HEK293 (cell line): ENCODE measurements around the gene ZFPL1.

Experiments
- CTCF ChIA-PET: fragments of 350-600 bp; formaldehyde crosslinking; extraction: SDS; loops from one replicate; lab custom pipeline; 2021; ENCODE audit warnings: antibody characterized with exemption; lab: Yijun Ruan, JAX
- POLR2A ChIA-PET: fragments of 300-600 bp; formaldehyde crosslinking; extraction: SDS; loops from one replicate; lab custom pipeline; 2020; ENCODE audit warnings: antibody characterized with exemption, inconsistent platforms; lab: Yijun Ruan, JAX
- H3K27ac ChIP-seq: fragments of 200-500 bp; sonication (Bioruptor generic); 2 replicates; pipeline ENCODE4 v1.5.1; 2014; ENCODE audit warnings: low read depth, low read length, control low read depth, inconsistent platforms; ENCODE audit errors: extremely low read depth
- H3K36me3 ChIP-seq, 2 experiments: fragments of 200-500 bp in 1 of 2; sonication (Bioruptor generic) in 1 of 2; 1 replicate in 1 of 2; 2 replicates in 1 of 2; pipeline ENCODE4 v1.5.1; 2014 to 2017; ENCODE audit warnings: inconsistent platforms in 2 of 2, low read length in 2 of 2; ENCODE audit not compliant: control insufficient read depth in 2 of 2, insufficient read depth in 1 of 2
- H3K4me1 ChIP-seq: fragments of 200-500 bp; sonication (Bioruptor generic); 2 replicates; pipeline ENCODE4 v1.5.1; 2014; ENCODE audit warnings: mild to moderate bottlenecking, low read length, inconsistent platforms; ENCODE audit not compliant: control insufficient read depth, insufficient read depth
- H3K4me3 ChIP-seq: 2 replicates; pipeline ENCODE4 v1.5.1; 2011; ENCODE audit warnings: low read depth, mild to moderate bottlenecking, control low read depth, low read length, moderate library complexity
- H3K9me3 ChIP-seq: fragments of 200-500 bp; sonication (Bioruptor generic); 2 replicates; pipeline ENCODE4 v1.5.1; 2014; ENCODE audit warnings: low read depth, low read length, inconsistent platforms; ENCODE audit not compliant: control insufficient read depth, insufficient read depth
- EGR2 ChIP-seq: fragments of 450-650 bp; formaldehyde crosslinking; IDR thresholded peaks from 2 replicates; pipeline ENCODE4 v1.5.1; 2016; ENCODE audit warnings: low read depth, missing biosample characterization, missing genetic modification characterization
- ZFHX2 ChIP-seq: fragments of 450-650 bp; formaldehyde crosslinking; conservative IDR thresholded peaks from 2 replicates; pipeline ENCODE4 v1.5.1; 2016; ENCODE audit warnings: missing biosample characterization, missing genetic modification characterization
- ZIC2 ChIP-seq: fragments of 450-650 bp; formaldehyde crosslinking; IDR thresholded peaks from 2 replicates; pipeline ENCODE4 v1.5.1; 2016; ENCODE audit warnings: missing biosample characterization, missing genetic modification characterization
- ZNF169 ChIP-seq: fragments of 450-650 bp; formaldehyde crosslinking; IDR thresholded peaks from 2 replicates; pipeline ENCODE4 v1.5.1; 2016; ENCODE audit warnings: missing biosample characterization, missing genetic modification characterization
- ZNF341 ChIP-seq: fragments of 450-650 bp; formaldehyde crosslinking; IDR thresholded peaks from 2 replicates; pipeline ENCODE4; 2016; ENCODE audit warnings: low read depth, missing biosample characterization, missing genetic modification characterization
- ZNF394 ChIP-seq: fragments of 450-650 bp; formaldehyde crosslinking; IDR thresholded peaks from 2 replicates; pipeline ENCODE4 v1.5.1; 2016; ENCODE audit warnings: missing biosample characterization, missing genetic modification characterization, mild to moderate bottlenecking, moderate library complexity, borderline replicate concordance
- ZNF555 ChIP-seq: fragments of 450-650 bp; formaldehyde crosslinking; conservative IDR thresholded peaks from 2 replicates; pipeline ENCODE4 v1.5.1; 2017; ENCODE audit warnings: missing biosample characterization, mild to moderate bottlenecking, missing genetic modification characterization, inconsistent platforms
- ZNF558 ChIP-seq: fragments of 450-650 bp; formaldehyde crosslinking; IDR thresholded peaks from 2 replicates; pipeline ENCODE4 v1.5.1; 2016; ENCODE audit warnings: missing biosample characterization, missing genetic modification characterization
- ZNF664 ChIP-seq: fragments of 450-650 bp; formaldehyde crosslinking; IDR thresholded peaks from 2 replicates; pipeline ENCODE4 v1.5.1; 2016; ENCODE audit warnings: missing biosample characterization, missing genetic modification characterization
- ZNF670 ChIP-seq: fragments of 450-650 bp; formaldehyde crosslinking; IDR thresholded peaks from 2 replicates; pipeline ENCODE4 v1.5.1; 2016; ENCODE audit warnings: missing biosample characterization, missing genetic modification characterization, low read depth
- ZNF677 ChIP-seq: fragments of 450-650 bp; IDR thresholded peaks from 2 replicates; pipeline ENCODE4 v1.5.0; 2018; ENCODE audit warnings: missing biosample characterization, mild to moderate bottlenecking, missing genetic modification characterization, moderate library complexity
- ZNF791 ChIP-seq: fragments of 450-650 bp; formaldehyde crosslinking; IDR thresholded peaks from 2 replicates; pipeline ENCODE4 v1.5.1; 2016; ENCODE audit warnings: missing biosample characterization, missing genetic modification characterization
- TF ChIP-seq, protein P1 (sequence below): fragments of 450-650 bp; formaldehyde crosslinking; IDR thresholded peaks from 2 replicates; pipeline ENCODE4 v1.5.1; 2016; ENCODE audit warnings: missing biosample characterization, missing genetic modification characterization
- TF ChIP-seq, protein P2 (sequence below): fragments of 450-650 bp; formaldehyde crosslinking; IDR thresholded peaks from 2 replicates; pipeline ENCODE4 v1.5.1; 2016; ENCODE audit warnings: missing biosample characterization, missing genetic modification characterization
- TF ChIP-seq, protein P3 (sequence below): fragments of 450-650 bp; formaldehyde crosslinking; IDR thresholded peaks from 2 replicates; pipeline ENCODE4 v1.5.1; 2016; ENCODE audit warnings: missing biosample characterization, missing genetic modification characterization, low read depth
- TF ChIP-seq, protein P4 (sequence below): fragments of 450-650 bp; formaldehyde crosslinking; IDR thresholded peaks from 2 replicates; pipeline ENCODE4 v1.5.1; 2016; ENCODE audit warnings: missing biosample characterization, missing genetic modification characterization

ZFPL1 gene

DNA sequence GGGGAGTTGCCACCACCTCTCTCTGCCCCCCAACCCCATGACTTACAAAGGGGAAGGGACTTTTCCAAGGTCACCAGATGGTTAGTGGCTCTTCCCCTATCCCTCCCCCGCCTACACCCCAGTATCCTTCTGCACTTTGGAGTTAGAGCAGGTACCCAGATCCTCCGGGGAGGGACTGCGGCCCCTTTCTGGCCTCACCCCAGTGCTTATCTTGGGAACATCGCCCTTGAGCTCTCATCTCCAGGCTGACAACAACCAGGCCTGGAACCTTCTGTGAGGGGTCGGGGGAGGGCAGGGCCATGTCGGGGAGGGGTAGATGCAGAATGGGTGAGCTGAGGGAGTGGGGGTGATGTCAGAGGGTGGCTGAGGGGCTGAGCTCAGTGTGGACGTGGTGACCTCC, 18.2 kb upstream of the ZFPL1 start:
- no peak overlapping the region for H3K4me3 ChIP-seq
- CTCF ChIA-PET, result interaction anchor here (0.8 kb wide), 1 partner anchor 12 kb away, joined by 4 read pairs; no protein-coding TSS in a partner anchor
- POLR2A ChIA-PET, result interaction anchor here (0.5 to 1.8 kb wide), 2 partner anchors 8 to 10 kb away, joined by 5 to 7 read pairs; no protein-coding TSS in a partner anchor
- TF ChIP-seq ZNF341 (tag by site-specific recombination) (0 out of 2 replicates have a peak, but pooled peaks have one; percentile 15), ZNF664 (no peak), ZNF558 (tag by site-specific recombination) (no peak)
- TF ChIP-seq, protein P1, sequence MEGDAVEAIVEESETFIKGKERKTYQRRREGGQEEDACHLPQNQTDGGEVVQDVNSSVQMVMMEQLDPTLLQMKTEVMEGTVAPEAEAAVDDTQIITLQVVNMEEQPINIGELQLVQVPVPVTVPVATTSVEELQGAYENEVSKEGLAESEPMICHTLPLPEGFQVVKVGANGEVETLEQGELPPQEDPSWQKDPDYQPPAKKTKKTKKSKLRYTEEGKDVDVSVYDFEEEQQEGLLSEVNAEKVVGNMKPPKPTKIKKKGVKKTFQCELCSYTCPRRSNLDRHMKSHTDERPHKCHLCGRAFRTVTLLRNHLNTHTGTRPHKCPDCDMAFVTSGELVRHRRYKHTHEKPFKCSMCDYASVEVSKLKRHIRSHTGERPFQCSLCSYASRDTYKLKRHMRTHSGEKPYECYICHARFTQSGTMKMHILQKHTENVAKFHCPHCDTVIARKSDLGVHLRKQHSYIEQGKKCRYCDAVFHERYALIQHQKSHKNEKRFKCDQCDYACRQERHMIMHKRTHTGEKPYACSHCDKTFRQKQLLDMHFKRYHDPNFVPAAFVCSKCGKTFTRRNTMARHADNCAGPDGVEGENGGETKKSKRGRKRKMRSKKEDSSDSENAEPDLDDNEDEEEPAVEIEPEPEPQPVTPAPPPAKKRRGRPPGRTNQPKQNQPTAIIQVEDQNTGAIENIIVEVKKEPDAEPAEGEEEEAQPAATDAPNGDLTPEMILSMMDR (tag by site-specific recombination), result no peak
- no peaks in the 10 kb centered on the region for H3K9me3 ChIP-seq
- H3K27ac ChIP-seq, result no peak overlapping the region
- no peaks in the 10 kb centered on the region for H3K4me1 ChIP-seq
- H3K36me3 ChIP-seq, result no peaks in the 10 kb centered on the region

DNA sequence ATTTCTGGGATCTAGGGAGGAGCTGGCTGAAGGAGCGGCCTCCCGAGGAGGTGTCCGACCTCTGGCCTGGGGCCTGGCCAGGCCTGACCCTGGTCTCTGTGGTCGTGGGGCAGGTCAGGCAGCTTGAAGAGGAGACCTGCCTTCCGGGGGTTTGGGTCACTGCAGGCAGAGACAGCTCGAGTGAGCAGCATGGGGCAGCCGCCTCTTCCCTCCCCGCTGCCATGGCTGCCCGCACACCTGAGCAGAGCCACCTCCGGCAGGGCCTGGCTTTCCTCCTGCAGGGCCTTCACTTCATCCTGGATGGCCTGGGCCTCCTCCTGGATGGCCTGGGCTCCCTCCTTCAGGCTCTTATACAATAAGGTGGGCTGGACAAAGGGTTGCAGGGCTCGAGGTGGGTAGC, 17.7 kb upstream of the ZFPL1 start:
- TF ChIP-seq, protein P2, sequence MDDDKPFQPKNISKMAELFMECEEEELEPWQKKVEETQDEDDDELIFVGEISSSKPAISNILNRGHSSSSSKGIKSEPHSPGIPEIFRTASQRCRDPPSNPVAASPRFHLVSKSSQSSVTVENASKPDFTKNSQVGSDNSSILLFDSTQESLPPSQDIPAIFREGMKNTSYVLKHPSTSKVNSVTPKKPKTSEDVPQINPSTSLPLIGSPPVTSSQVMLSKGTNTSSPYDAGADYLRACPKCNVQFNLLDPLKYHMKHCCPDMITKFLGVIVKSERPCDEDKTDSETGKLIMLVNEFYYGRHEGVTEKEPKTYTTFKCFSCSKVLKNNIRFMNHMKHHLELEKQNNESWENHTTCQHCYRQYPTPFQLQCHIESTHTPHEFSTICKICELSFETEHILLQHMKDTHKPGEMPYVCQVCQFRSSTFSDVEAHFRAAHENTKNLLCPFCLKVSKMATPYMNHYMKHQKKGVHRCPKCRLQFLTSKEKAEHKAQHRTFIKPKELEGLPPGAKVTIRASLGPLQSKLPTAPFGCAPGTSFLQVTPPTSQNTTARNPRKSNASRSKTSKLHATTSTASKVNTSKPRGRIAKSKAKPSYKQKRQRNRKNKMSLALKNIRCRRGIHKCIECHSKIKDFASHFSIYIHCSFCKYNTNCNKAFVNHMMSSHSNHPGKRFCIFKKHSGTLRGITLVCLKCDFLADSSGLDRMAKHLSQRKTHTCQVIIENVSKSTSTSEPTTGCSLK (tag by site-specific recombination), result no peak
- TF ChIP-seq ZIC2 (tag by site-specific recombination), result no peak
- no peak for TF ChIP-seq ZNF394 (tag by site-specific recombination)
- TF ChIP-seq ZNF670 (tag by site-specific recombination), result no peak
- Histone ChIP-seq H3K27ac (no peak overlapping the region), H3K9me3 (no peaks in the 10 kb centered on the region), H3K36me3 (no peaks in the 10 kb centered on the region), H3K4me1 (no peaks in the 10 kb centered on the region), H3K4me3 (no peak overlapping the region)
- POLR2A ChIA-PET, result interaction anchor here (0.5 to 1.8 kb wide), 2 partner anchors 8 to 10 kb away, joined by 5 to 7 read pairs; no protein-coding TSS in a partner anchor
- CTCF ChIA-PET, result interaction anchor here (0.8 kb wide), 1 partner anchor 11 kb away, joined by 4 read pairs; no protein-coding TSS in a partner anchor

DNA sequence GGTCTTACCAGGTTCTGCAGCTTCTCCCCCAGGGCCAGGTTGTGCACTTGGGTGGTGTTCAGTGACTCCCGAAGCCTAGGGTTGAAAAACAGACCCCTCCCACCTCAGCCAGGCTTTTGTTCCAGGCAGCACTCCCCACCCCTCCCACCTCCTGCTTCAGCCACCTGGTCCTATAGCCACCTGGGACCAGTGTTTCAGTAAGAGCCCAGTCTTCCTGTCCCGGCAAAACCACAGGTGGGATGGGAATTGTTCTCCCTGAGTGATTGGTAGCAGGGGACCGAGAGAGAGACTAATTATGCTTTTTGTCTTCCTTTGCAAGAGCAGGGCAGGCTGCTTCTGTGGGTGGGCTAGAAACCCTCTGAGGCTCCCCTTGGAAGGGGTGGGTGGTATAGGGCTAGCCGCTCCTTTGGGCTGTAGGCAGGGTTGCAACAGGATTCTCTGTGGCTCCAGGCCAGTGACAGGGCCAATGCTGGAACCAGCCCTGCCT, 17.2 kb upstream of the ZFPL1 start:
- H3K4me1 ChIP-seq, result no peaks in the 10 kb centered on the region
- H3K36me3 ChIP-seq, result no peaks in the 10 kb centered on the region
- H3K9me3 ChIP-seq, result no peaks in the 10 kb centered on the region
- CTCF ChIA-PET, result interaction anchor here (0.8 kb wide), 1 partner anchor 11 kb away, joined by 4 read pairs; no protein-coding TSS in a partner anchor
- no peak overlapping the region for H3K27ac ChIP-seq
- TF ChIP-seq ZNF664 (no peak), EGR2 (tag by site-specific recombination) (peak; percentile 78), ZFHX2 (tag by site-specific recombination) (peak; percentile 21; the same call in 1 of the 2 replicates)
- TF ChIP-seq, all 188 proteins: peak for 2
- POLR2A ChIA-PET, result interaction anchor here (1.8 kb wide), 1 partner anchor 9 kb away, joined by 5 read pairs; no protein-coding TSS in a partner anchor
- no peak overlapping the region for H3K4me3 ChIP-seq

DNA sequence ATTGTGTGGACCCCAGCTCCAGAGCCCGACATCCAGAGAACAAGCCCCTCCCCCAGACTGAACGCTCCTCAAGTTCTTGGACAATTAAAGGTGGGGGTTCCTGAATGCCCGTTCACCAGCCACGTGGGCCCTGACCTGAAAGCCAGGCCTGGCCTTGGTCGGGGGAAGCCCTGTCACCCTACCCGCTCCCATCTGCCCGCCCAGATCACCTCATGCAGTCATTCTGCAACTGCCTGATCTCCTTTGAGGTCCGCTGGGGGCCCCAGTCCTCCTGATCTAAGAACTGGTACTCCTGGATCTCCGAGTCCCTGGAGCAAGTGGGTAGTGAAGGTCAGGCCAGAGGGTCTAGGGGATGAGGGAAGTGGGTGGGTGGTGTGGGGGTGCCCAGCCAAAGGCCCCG, 16.6 kb upstream of the ZFPL1 start:
- Histone ChIP-seq H3K9me3 (no peaks in the 10 kb centered on the region), H3K4me1 (no peaks in the 10 kb centered on the region), H3K36me3 (no peaks in the 10 kb centered on the region), H3K4me3 (no peak overlapping the region), H3K27ac (no peak overlapping the region)
- ChIA-PET POLR2A (interaction anchor here (1.8 kb wide), 1 partner anchor 9 kb away, joined by 5 read pairs; no protein-coding TSS in a partner anchor), CTCF (no interaction called here)
- no peak for TF ChIP-seq ZNF555 (tag by site-specific recombination)
- TF ChIP-seq ZNF791, result no peak
- TF ChIP-seq ZNF169, result no peak
- TF ChIP-seq, protein P3, sequence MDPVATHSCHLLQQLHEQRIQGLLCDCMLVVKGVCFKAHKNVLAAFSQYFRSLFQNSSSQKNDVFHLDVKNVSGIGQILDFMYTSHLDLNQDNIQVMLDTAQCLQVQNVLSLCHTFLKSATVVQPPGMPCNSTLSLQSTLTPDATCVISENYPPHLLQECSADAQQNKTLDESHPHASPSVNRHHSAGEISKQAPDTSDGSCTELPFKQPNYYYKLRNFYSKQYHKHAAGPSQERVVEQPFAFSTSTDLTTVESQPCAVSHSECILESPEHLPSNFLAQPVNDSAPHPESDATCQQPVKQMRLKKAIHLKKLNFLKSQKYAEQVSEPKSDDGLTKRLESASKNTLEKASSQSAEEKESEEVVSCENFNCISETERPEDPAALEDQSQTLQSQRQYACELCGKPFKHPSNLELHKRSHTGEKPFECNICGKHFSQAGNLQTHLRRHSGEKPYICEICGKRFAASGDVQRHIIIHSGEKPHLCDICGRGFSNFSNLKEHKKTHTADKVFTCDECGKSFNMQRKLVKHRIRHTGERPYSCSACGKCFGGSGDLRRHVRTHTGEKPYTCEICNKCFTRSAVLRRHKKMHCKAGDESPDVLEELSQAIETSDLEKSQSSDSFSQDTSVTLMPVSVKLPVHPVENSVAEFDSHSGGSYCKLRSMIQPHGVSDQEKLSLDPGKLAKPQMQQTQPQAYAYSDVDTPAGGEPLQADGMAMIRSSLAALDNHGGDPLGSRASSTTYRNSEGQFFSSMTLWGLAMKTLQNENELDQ, result no peak
- TF ChIP-seq, protein P4, sequence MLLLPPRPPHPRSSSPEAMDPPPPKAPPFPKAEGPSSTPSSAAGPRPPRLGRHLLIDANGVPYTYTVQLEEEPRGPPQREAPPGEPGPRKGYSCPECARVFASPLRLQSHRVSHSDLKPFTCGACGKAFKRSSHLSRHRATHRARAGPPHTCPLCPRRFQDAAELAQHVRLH, result no peak
- no peak for TF ChIP-seq ZNF677 (tag by site-specific recombination)
